Activated T-cell treated with anti-CD3 and anti-CD28 coated beads for 24 hours (primary cell): Measurements from ENCODE around the gene SCAMP2.
"Not testable (repeated sequence)": the region's sequence is repeated elsewhere in the genome, so short reads cannot be mapped to it uniquely, and the experiment has no call there.

Experiments used
- DNase-seq: peaks from one replicate; pipeline ENCODE4 v3.0.0-alpha.2; 2020; ENCODE audit warnings: low read depth

The SCAMP2 gene

GRCh38 chr15:74873036-74873755 is at the start of gene SCAMP2:
Gene SCAMP2 (minus strand): TSS chr15:74873365. CDS start chr15:74873255, 110 bp downstream.
- DNase-seq, result peak; percentile 86

- DNase-seq, result no peak
Observed at GRCh38 chr15:74920456-74920855, 47.3 kb upstream of the SCAMP2 start.

- DNase-seq, result no peak
Observed at GRCh38 chr15:74917676-74918075, 44.5 kb upstream of the SCAMP2 start.

- not testable (repeated sequence) for DNase-seq
Observed at GRCh38 chr15:74913799-74914198, 40.6 kb upstream of the SCAMP2 start.

- DNase-seq, result no peak
Observed at GRCh38 chr15:74913041-74913440, 39.9 kb upstream of the SCAMP2 start.

- DNase-seq, result no peak
Observed at GRCh38 chr15:74908635-74909034, 35.5 kb upstream of the SCAMP2 start.

- no peak for DNase-seq
Observed at GRCh38 chr15:74907163-74907870, 34.2 kb upstream of the SCAMP2 start.

GRCh38 chr15:74906450-74907162 is 33.4 kb upstream of the SCAMP2 start, which contains the start of gene FAM219B:
Gene FAM219B (minus strand): TSS chr15:74906851. CDS start chr15:74906800, 51 bp downstream.
- peak; percentile 65 for DNase-seq

GRCh38 chr15:74906067-74906449 is 32.9 kb upstream of the SCAMP2 start:
- DNase-seq, result no peak

- DNase-seq, result no peak
Observed at GRCh38 chr15:74904190-74904805, 31.1 kb upstream of the SCAMP2 start.

GRCh38 chr15:74903676-74904075 is 30.5 kb upstream of the SCAMP2 start:
- DNase-seq, result no peak

- no peak for DNase-seq
Observed at GRCh38 chr15:74902295-74903075, 29.3 kb upstream of the SCAMP2 start.

GRCh38 chr15:74901612-74902063 is 28.5 kb upstream of the SCAMP2 start:
- peak; percentile 59 for DNase-seq

- DNase-seq, result no peak
Observed at GRCh38 chr15:74897300-74897701, 24.1 kb upstream of the SCAMP2 start.

- no peak for DNase-seq
Observed at GRCh38 chr15:74896316-74896715, 23.2 kb upstream of the SCAMP2 start.

- DNase-seq, result no peak
Observed at GRCh38 chr15:74895830-74896229, 22.7 kb upstream of the SCAMP2 start.

- DNase-seq, result not testable (repeated sequence)
Observed at GRCh38 chr15:74894383-74894782, 21.2 kb upstream of the SCAMP2 start.

GRCh38 chr15:74893627-74894026 is 20.5 kb upstream of the SCAMP2 start:
- DNase-seq, result no peak

- no peak for DNase-seq
Observed at GRCh38 chr15:74892931-74893330, 19.8 kb upstream of the SCAMP2 start.

- no peak for DNase-seq
Observed at GRCh38 chr15:74892313-74892712, 19.1 kb upstream of the SCAMP2 start.

- no peak for DNase-seq
Observed at GRCh38 chr15:74891469-74891868, 18.3 kb upstream of the SCAMP2 start.

- no peak for DNase-seq
Observed at GRCh38 chr15:74890665-74890960, 17.4 kb upstream of the SCAMP2 start.
